CD4-positive, alpha-beta T cell treated with Interferon alpha-2 for 1 hour (primary cell): ENCODE data around the gene ADORA3.

Experiments
- DNase-seq, 2 donors: peaks; one replicate each; pipeline ENCODE4 v3.0.0-alpha.2; 2020 to 2022

Gene ADORA3

GRCh38 chr1:111507411-111508201 lies 4.2 kb upstream of the ADORA3 start:
- DNase-seq, result peak; percentile 72 to 77

- DNase-seq, result no peak
These were observed 3.1 kb upstream of the ADORA3 start for GRCh38 chr1:111506561-111506960.

GRCh38 chr1:111505641-111506119 lies 2.2 kb upstream of the ADORA3 start:
- DNase-seq, result peak; percentile 19 to 59

GRCh38 chr1:111504097-111504496 lies 664 bp upstream of the ADORA3 start:
- DNase-seq, result no peak

GRCh38 chr1:111501645-111502044 lies 1.8 kb downstream of the ADORA3 start:
- no peak for DNase-seq

- DNase-seq, result no peak
These were observed 4.2 kb downstream of the ADORA3 start for GRCh38 chr1:111499026-111499785.

- no peak for DNase-seq
These were observed 5.8 kb downstream of the ADORA3 start for GRCh38 chr1:111497592-111497991.

- DNase-seq, result peak in 1 of 2 donors; percentile 33
These were observed 7.0 kb downstream of the ADORA3 start for GRCh38 chr1:111496398-111496797.

GRCh38 chr1:111491070-111491469 lies 12.4 kb downstream of the ADORA3 start:
- no peak for DNase-seq

- no peak for DNase-seq
These were observed 13.2 kb downstream of the ADORA3 start for GRCh38 chr1:111490220-111490619.

GRCh38 chr1:111489604-111490003 lies 13.8 kb downstream of the ADORA3 start:
- DNase-seq, result no peak

- DNase-seq, result no peak
These were observed 14.8 kb downstream of the ADORA3 start for GRCh38 chr1:111488669-111489068.

GRCh38 chr1:111487133-111487532 lies 16.3 kb downstream of the ADORA3 start:
- DNase-seq, result no peak

- no peak for DNase-seq
These were observed 17.0 kb downstream of the ADORA3 start for GRCh38 chr1:111486431-111486830.

- DNase-seq, result no peak
These were observed 18.9 kb downstream of the ADORA3 start for GRCh38 chr1:111484391-111485026.

- DNase-seq, result no peak
These were observed 19.6 kb downstream of the ADORA3 start for GRCh38 chr1:111483876-111484275.

- DNase-seq, result no peak
These were observed 20.3 kb downstream of the ADORA3 start for GRCh38 chr1:111483166-111483565.

- DNase-seq, result peak; percentile 64 to 71
These were observed 21.8 kb downstream of the ADORA3 start for GRCh38 chr1:111481387-111482221.

GRCh38 chr1:111480674-111481073 lies 22.8 kb downstream of the ADORA3 start:
- DNase-seq, result no peak

- peak; percentile 29 to 66 for DNase-seq
These were observed 26.6 kb downstream of the ADORA3 start for GRCh38 chr1:111476761-111477309.

GRCh38 chr1:111476214-111476613 lies 27.2 kb downstream of the ADORA3 start:
- DNase-seq, result no peak

- peak; percentile 12 to 43 for DNase-seq
These were observed 27.7 kb downstream of the ADORA3 start for GRCh38 chr1:111475701-111476100.
